PC-9 (cell line): ENCODE measurements around the gene TPTE. TPM values are rescaled to one million over a fixed set of nuclear protein-coding genes. Genes with fewer than 3 reads are reported as not detected.
"Not testable (repeated sequence)": the region's sequence is repeated elsewhere in the genome, so short reads cannot be mapped to it uniquely, and the experiment has no call there.

ENCODE experiments used
- BruUV-seq: library from RNA; stranded (reverse); fragments of 400-500 nt; replicated peaks from 2 replicates; lab custom pipeline; 2021; lab: Mats Ljungman, UMichigan
- CTCF ChIA-PET: fragments of 300-600 bp; sonication (Branson Sonifier 250); formaldehyde crosslinking; loops from one replicate; lab custom pipeline; 2022; ENCODE audit warnings: antibody characterized with exemption; lab: Charles Lee
- POLR2A ChIA-PET: fragments of 300-600 bp; sonication (Branson Sonifier 250); formaldehyde crosslinking; loops from one replicate; lab custom pipeline; 2022; ENCODE audit warnings: antibody characterized with exemption; ENCODE audit not compliant: unreplicated experiment; lab: Charles Lee
- DNase-seq, 2 experiments: peaks; one replicate each; pipeline versions ENCODE4 v3.0.0 to v3.0.0-alpha.2; 2015 to 2022; ENCODE audit warnings: mixed read lengths in 1 of 2
- H2AFZ ChIP-seq: fragments of 200-600 bp; sonication (generic); 2 replicates; pipeline ENCODE4 v1.8.1; 2017; ENCODE audit warnings: antibody characterized with exemption
- H3F3A ChIP-seq: fragments of 200-600 bp; sonication (generic); 2 replicates; pipeline ENCODE4 v1.8.1; 2017; ENCODE audit warnings: antibody characterized with exemption, mild to moderate bottlenecking, low read depth; ENCODE audit not compliant: insufficient read depth
- H3K27ac ChIP-seq: fragments of 200-600 bp; sonication (generic); 2 replicates; pipeline ENCODE4 v1.6.1; 2016; ENCODE audit warnings: mixed run types
- H3K27me3 ChIP-seq: fragments of 200-600 bp; sonication (generic); 2 replicates; pipeline ENCODE4 v1.6.1; 2016; ENCODE audit warnings: low read depth, mixed run types; ENCODE audit not compliant: insufficient read depth
- H3K36me3 ChIP-seq: fragments of 200-600 bp; sonication (generic); 2 replicates; pipeline ENCODE4 v1.6.1; 2016; ENCODE audit warnings: low read depth, mixed run types
- H3K4me1 ChIP-seq: fragments of 200-600 bp; sonication (generic); replicated peaks from 2 replicates; pipeline ENCODE4 v1.6.1; 2016; ENCODE audit warnings: mixed run types; ENCODE audit not compliant: insufficient read depth
- H3K4me2 ChIP-seq: fragments of 200-600 bp; sonication (generic); 2 replicates; pipeline ENCODE4 v1.6.1; 2017; ENCODE audit warnings: mixed run types
- H3K4me3 ChIP-seq: fragments of 200-600 bp; sonication (generic); 2 replicates; pipeline ENCODE4 v1.6.1; 2016; ENCODE audit warnings: mixed run types
- H3K79me2 ChIP-seq: fragments of 200-600 bp; sonication (generic); 2 replicates; pipeline ENCODE4 v1.6.1; 2017; ENCODE audit warnings: low read depth, mixed run types
- H3K9me2 ChIP-seq: fragments of 200-600 bp; sonication (generic); 2 replicates; pipeline ENCODE4 v1.8.1; 2017; ENCODE audit warnings: mild to moderate bottlenecking; ENCODE audit not compliant: insufficient read depth
- H3K9me3 ChIP-seq: fragments of 200-600 bp; sonication (generic); 2 replicates; pipeline ENCODE4 v1.8.1; 2016; ENCODE audit warnings: low read depth; ENCODE audit not compliant: insufficient read depth
- H4K20me1 ChIP-seq: fragments of 200-600 bp; sonication (generic); 2 replicates; pipeline ENCODE4 v1.8.1; 2017; ENCODE audit not compliant: insufficient read depth
- CTCF ChIP-seq: fragments of 200-600 bp; sonication (generic); conservative IDR thresholded peaks from 2 replicates; pipeline ENCODE4 v1.6.1; 2017; ENCODE audit warnings: mixed run types, antibody characterized with exemption, mild to moderate bottlenecking, moderate library complexity
- EZH2 ChIP-seq: fragments of 200-600 bp; sonication (generic); IDR thresholded peaks from 2 replicates; pipeline ENCODE4 v1.8.0; 2017; ENCODE audit warnings: antibody characterized with exemption, low read depth
- intact Hi-C: fragments of 100-400 bp; cut with micrococcal nuclease; formaldehyde crosslinking; loops from one replicate; pipeline ENCODE4 v1.10.0; 2022; ENCODE audit not compliant: unreplicated experiment
- total RNA-seq: library from RNA; stranded (reverse); gene quantifications from 2 replicates; pipeline ENCODE4 v1.2.3, GENCODE V29; 2021

TPTE gene
- total RNA-seq, 1 experiment from 2014 or later: not detected

DNA sequence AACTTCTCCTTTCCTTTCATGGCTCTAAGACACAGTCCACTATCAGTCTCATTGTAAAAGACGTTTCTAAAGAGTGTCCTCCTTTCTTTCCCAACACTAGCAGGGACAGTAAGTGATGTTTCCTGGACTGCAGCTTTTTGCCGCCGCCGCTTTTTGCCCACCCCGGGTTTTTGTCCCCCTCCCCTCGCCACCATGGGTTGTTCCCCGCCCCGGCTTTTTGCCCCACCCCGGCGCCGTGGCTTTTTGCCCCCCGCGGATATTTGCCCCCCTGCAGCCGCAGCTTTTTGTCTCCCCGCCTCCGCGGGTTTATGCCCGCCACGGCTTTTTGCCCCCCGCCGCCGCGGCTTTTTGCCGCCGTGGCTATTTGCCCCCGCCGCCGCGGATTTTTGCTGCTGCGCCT, 95.2 kb downstream of the TPTE start:
- no peaks in the 10 kb centered on the region for H3K79me2 ChIP-seq
- intact Hi-C loops: no loop called here
- no peaks in the 10 kb centered on the region for H3K9me2 ChIP-seq
- no peaks in the 10 kb centered on the region for H3F3A ChIP-seq
- no peak for DNase-seq
- H3K9me3 ChIP-seq: no peaks in the 10 kb centered on the region
- H3K27ac ChIP-seq: no peak overlapping the region
- 0 out of 2 replicates have a peak, but pooled peaks cover 12% of the 10 kb centered on the region for H3K27me3 ChIP-seq
- no peak overlapping the region for H2AFZ ChIP-seq
- H4K20me1 ChIP-seq: no peaks in the 10 kb centered on the region
- no peak overlapping the region for H3K4me2 ChIP-seq
- no peak overlapping the region for H3K4me3 ChIP-seq
- BruUV-seq: no TSS peak
- ChIA-PET CTCF (no interaction called here), POLR2A (no interaction called here)
- no peaks in the 10 kb centered on the region for H3K36me3 ChIP-seq
- no peaks in the 10 kb centered on the region for H3K4me1 ChIP-seq
- TF ChIP-seq CTCF: no peak
- no peak for TF ChIP-seq EZH2

GRCh38 chr21:10617133-10617752, 95.9 kb downstream of the TPTE start:
- BruUV-seq, H3F3A ChIP-seq, H3K36me3 ChIP-seq, POLR2A ChIA-PET, H3K79me2 ChIP-seq, H2AFZ ChIP-seq, CTCF ChIA-PET, H3K9me3 ChIP-seq, intact Hi-C loops, H3K4me2 ChIP-seq, H3K9me2 ChIP-seq, H3K27ac ChIP-seq, H4K20me1 ChIP-seq, H3K4me1 ChIP-seq, DNase-seq, H3K4me3 ChIP-seq: not testable (repeated sequence)
- H3K27me3 ChIP-seq: 0 out of 2 replicates have a peak, but pooled peaks cover 12% of the 10 kb centered on the region

- no peaks in the 10 kb centered on the region for H4K20me1 ChIP-seq
- peaks cover 11% of the 10 kb centered on the region; the same call in 1 of the 2 replicates for H3K27me3 ChIP-seq
- ChIA-PET CTCF (no interaction called here), POLR2A (no interaction called here)
- no peak overlapping the region for H3K4me3 ChIP-seq
- no peak overlapping the region for H2AFZ ChIP-seq
- no peak for DNase-seq
- no peaks in the 10 kb centered on the region for H3K36me3 ChIP-seq
- H3K4me2 ChIP-seq: no peak overlapping the region
- no peak for TF ChIP-seq EZH2
- TF ChIP-seq CTCF: no peak
- BruUV-seq: no TSS peak
- intact Hi-C loops: no loop called here
- H3K27ac ChIP-seq: no peak overlapping the region
- no peaks in the 10 kb centered on the region for H3F3A ChIP-seq
- H3K9me3 ChIP-seq: no peaks in the 10 kb centered on the region
- no peaks in the 10 kb centered on the region for H3K4me1 ChIP-seq
- H3K79me2 ChIP-seq: no peaks in the 10 kb centered on the region
- H3K9me2 ChIP-seq: no peaks in the 10 kb centered on the region
Measured at GRCh38 chr21:10627316-10627863, 106.0 kb downstream of the TPTE start.

- H3K27ac ChIP-seq, H3K4me2 ChIP-seq, H3K4me1 ChIP-seq, H3K9me2 ChIP-seq, H3F3A ChIP-seq, H2AFZ ChIP-seq, CTCF ChIA-PET, POLR2A ChIA-PET, H3K4me3 ChIP-seq, intact Hi-C loops, H3K79me2 ChIP-seq, H3K36me3 ChIP-seq, H4K20me1 ChIP-seq, DNase-seq, BruUV-seq, H3K9me3 ChIP-seq: not testable (repeated sequence)
- H3K27me3 ChIP-seq: peaks cover 11% of the 10 kb centered on the region; the same call in 1 of the 2 replicates
Measured at GRCh38 chr21:10629239-10629638, 107.9 kb downstream of the TPTE start.

DNA sequence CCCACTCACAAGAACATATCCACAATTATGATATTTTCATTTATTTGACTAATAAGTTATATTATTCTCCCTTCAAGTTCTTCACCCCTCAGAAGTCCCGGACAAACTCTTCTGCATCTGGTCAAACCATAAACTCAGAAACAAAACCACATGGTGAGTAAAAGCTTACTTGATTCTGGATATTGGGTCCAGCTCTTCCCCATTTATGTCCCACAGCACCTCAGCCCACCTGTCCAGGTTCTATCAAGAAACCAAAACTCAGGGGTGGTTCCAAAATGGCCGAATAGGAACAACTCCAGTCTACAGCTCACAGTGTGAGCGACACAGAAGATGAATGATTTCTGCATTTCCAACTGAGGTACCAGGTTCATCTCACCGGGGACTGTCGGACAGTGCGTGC, 109.4 kb downstream of the TPTE start:
- H3K27ac ChIP-seq, H3K4me2 ChIP-seq, H2AFZ ChIP-seq, H3K36me3 ChIP-seq, H3K79me2 ChIP-seq, H3K4me1 ChIP-seq, CTCF ChIA-PET, POLR2A ChIA-PET, H3K9me2 ChIP-seq, H4K20me1 ChIP-seq, DNase-seq, H3F3A ChIP-seq, H3K4me3 ChIP-seq, H3K9me3 ChIP-seq, BruUV-seq, intact Hi-C loops: not testable (repeated sequence)
- H3K27me3 ChIP-seq: peaks cover 11% of the 10 kb centered on the region; the same call in 1 of the 2 replicates

- H3F3A ChIP-seq, H2AFZ ChIP-seq, H3K9me2 ChIP-seq, H3K27ac ChIP-seq, POLR2A ChIA-PET, H3K4me1 ChIP-seq, H3K36me3 ChIP-seq, H3K9me3 ChIP-seq, H3K4me2 ChIP-seq, BruUV-seq, CTCF ChIA-PET, H3K79me2 ChIP-seq, intact Hi-C loops, DNase-seq, H4K20me1 ChIP-seq, H3K4me3 ChIP-seq: not testable (repeated sequence)
- peaks cover 11% of the 10 kb centered on the region; the same call in 1 of the 2 replicates for H3K27me3 ChIP-seq
Measured at GRCh38 chr21:10631316-10631715, 109.9 kb downstream of the TPTE start.
